Lower leg skin (tissue), 4 donors: ENCODE measurements around the gene EIF2S2. TPM values are rescaled to one million over a fixed set of nuclear protein-coding genes. Genes with fewer than 3 reads are reported as not detected.

ENCODE experiments used
- DNase-seq, 2 donors: peaks; one replicate each; pipeline ENCODE4 v3.0.0-alpha.2; 2019; ENCODE audit warnings: low spot score in 2 of 2
- H3K4me3 ChIP-seq: fragments of 200-600 bp; sonication (generic); 2 replicates; pipeline ENCODE4 v1.5.1; 2017; ENCODE audit warnings: mild to moderate bottlenecking, low read depth; ENCODE audit not compliant: poor library complexity, severe bottlenecking
- POLR2A ChIP-seq, 2 donors: fragments of 450-650 bp; IDR thresholded peaks; one replicate each; pipeline ENCODE4 v1.6.1; 2016 to 2017; ENCODE audit warnings: antibody characterized with exemption in 2 of 2, mild to moderate bottlenecking in 1 of 2, moderate library complexity in 1 of 2
- WGBS, 2 donors: methylation state at CpG; one replicate each; pipeline ENCODE4 v1.1.5; 2018; 5-methylcytosine and 5-hydroxymethylcytosine counted together
- intact Hi-C: fragments of 100-400 bp; cut with DNase I; formaldehyde crosslinking; loops from one replicate; pipeline ENCODE4 v1.15.0; 2023; ENCODE audit warnings: low total_unique reads
- total RNA-seq, 4 donors: library from RNA; depleted of rRNA; stranded (reverse); fragments of >200 nt; gene quantifications; one replicate each; pipeline ENCODE4 v1.1.0, GENCODE V29; 2016
- TF ChIP-seq, protein P1 (sequence below), 3 donors: fragments of 450-650 bp; IDR thresholded peaks; one replicate each; pipeline ENCODE4 v1.5.1; 2016; ENCODE audit warnings: antibody characterized with exemption in 3 of 3, mild to moderate bottlenecking in 3 of 3, moderate library complexity in 2 of 3

Gene EIF2S2
- total RNA-seq, 4 donors from 2014 or later: 28.7 to 46.9 (median 41.7) TPM

DNA sequence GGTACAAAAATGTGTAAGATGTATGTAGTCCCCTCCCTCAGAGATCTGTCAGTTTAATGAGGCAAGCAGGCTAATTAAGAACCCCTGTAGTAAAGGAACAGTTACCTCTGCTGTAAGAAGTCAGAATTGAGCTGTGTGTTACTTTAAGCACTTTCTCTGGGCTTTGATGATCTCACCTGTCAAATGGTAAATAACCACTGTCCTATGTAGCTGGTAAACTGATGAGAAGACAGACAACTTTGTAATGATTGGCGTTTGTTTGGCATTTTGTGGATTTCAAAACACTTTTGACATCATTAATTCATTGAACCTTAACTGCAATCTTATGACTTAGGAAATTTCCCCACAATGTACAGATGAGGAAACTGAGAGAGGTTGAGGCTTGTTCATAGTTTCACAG is 62.7 kb downstream of the EIF2S2 start:
- no peak overlapping the region for H3K4me3 ChIP-seq
- 90 to 98% methylated on average over 1 of the region's 1 CpG for WGBS, 2 donors
- no peak for TF ChIP-seq POLR2A (IDR thresholded peaks at IDR 0.05)
- TF ChIP-seq, protein P1, sequence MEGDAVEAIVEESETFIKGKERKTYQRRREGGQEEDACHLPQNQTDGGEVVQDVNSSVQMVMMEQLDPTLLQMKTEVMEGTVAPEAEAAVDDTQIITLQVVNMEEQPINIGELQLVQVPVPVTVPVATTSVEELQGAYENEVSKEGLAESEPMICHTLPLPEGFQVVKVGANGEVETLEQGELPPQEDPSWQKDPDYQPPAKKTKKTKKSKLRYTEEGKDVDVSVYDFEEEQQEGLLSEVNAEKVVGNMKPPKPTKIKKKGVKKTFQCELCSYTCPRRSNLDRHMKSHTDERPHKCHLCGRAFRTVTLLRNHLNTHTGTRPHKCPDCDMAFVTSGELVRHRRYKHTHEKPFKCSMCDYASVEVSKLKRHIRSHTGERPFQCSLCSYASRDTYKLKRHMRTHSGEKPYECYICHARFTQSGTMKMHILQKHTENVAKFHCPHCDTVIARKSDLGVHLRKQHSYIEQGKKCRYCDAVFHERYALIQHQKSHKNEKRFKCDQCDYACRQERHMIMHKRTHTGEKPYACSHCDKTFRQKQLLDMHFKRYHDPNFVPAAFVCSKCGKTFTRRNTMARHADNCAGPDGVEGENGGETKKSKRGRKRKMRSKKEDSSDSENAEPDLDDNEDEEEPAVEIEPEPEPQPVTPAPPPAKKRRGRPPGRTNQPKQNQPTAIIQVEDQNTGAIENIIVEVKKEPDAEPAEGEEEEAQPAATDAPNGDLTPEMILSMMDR (IDR thresholded peaks at IDR 0.05): no peak
- DNase-seq: no peak
- intact Hi-C loops: no loop called here

DNA sequence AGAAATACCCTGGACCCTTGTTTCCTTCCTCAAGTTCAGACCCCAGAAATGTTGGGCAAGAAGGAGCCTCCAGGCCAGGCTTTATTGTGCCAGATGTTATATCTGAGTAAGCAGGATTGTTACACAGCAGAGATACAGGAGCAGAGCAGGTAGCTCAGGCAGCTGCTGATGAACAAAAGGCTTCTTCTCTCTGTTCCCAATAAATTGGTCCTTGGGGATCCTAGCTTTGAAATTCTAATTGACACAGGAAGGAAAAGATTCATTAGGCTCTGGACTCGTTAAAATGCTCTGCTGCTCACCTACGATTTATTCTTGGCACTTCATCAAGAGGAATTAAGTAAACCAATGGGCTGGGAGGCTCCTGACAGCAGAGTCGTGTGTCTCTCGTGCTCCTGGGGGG is 64.1 kb downstream of the EIF2S2 start:
- TF ChIP-seq POLR2A (IDR thresholded peaks at IDR 0.05): no peak
- TF ChIP-seq, protein P1 (IDR thresholded peaks at IDR 0.05): no peak
- intact Hi-C loops: no loop called here
- 66 to 72% methylated on average over 4 of the region's 4 CpGs for WGBS, 2 donors
- DNase-seq: no peak
- no peak overlapping the region for H3K4me3 ChIP-seq

- intact Hi-C loops: no loop called here
- no peak for TF ChIP-seq POLR2A (IDR thresholded peaks at IDR 0.05)
- TF ChIP-seq, protein P1 (IDR thresholded peaks at IDR 0.05): no peak
- no peak overlapping the region for H3K4me3 ChIP-seq
- DNase-seq: no peak
- WGBS, 2 donors: 98% methylated on average over 7 of the region's 7 CpGs
Measured at GRCh38 chr20:34047010-34047687, 64.9 kb downstream of the EIF2S2 start.

DNA sequence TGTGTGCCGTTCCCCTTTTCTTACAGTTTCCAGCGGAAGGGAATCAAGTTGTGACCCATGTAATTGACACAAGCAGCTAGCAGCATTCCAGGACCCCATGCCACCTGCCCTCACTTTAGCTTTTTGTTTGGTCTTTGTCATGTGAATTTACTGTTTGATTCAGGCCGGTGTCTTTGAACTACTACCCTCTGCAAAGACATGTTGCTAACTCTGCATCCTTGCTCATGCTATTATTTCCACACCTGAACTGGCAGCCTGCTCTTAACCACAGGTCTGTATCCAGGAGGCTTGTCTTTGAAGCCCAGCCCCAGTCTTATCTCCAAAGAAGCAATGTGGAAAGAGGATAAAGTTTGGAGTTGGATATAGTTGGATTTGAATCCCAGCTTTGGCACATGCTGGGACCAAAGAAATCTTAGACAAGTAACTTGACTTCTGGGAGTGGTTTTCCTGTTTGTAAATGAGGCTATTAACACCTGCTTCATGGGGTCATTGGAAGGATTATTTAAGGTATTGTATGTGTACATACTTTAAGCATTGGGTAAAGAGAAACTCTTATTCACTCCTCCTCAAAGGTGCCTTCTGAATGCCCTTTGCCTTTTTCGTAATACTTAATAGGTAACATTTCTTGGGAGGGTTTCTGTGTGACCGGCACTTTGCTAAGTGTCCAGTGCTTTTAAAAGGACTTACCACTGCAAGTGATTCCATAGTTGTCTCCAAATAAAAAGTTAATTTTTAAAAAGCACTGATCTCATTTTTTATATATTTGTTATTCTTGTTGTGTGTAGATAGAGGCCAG is 65.9 kb downstream of the EIF2S2 start:
- whole genome bisulfite sequencing, 2 donors: 93 to 95% methylated on average over 5 of the region's 5 CpGs
- TF ChIP-seq, protein P1 (IDR thresholded peaks at IDR 0.05): no peak
- TF ChIP-seq POLR2A (IDR thresholded peaks at IDR 0.05): no peak
- no peak overlapping the region for H3K4me3 ChIP-seq
- no peak for DNase-seq
- intact Hi-C loops: no loop called here

DNA sequence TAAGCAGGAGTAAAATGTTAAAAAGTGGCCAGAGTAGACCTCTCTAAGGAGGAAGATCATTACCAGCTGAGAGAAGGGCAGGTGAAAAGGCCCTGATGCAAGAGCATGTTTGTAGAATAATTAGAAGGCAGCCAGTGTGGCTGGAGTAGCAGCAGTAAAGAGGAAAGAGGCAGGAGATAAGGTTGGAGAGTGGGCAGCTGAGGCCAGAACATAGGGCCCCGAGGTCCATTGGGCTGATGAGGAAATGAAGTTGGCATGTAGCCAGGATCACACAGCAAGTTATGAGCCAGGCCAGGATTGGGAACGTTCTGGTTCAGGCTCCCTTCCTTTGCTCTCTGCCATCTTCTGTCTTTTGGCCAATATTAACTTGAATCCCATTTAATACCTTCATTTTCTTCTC is 66.7 kb downstream of the EIF2S2 start:
- intact Hi-C loops: no loop called here
- H3K4me3 ChIP-seq: no peak overlapping the region
- WGBS, 2 donors: 5 to 11% methylated on average over 2 of the region's 2 CpGs
- no peak for TF ChIP-seq POLR2A (IDR thresholded peaks at IDR 0.05)
- TF ChIP-seq, protein P1 (IDR thresholded peaks at IDR 0.05): no peak
- no peak for DNase-seq
